ENCODE results near the gene NFKBIE. TPM values are rescaled to one million over a fixed set of nuclear protein-coding genes. Genes with fewer than 3 reads are reported as not detected.

The NFKBIE gene
- total RNA-seq, 1 experiment from 2014 or later, result 6.0 TPM

DNA sequence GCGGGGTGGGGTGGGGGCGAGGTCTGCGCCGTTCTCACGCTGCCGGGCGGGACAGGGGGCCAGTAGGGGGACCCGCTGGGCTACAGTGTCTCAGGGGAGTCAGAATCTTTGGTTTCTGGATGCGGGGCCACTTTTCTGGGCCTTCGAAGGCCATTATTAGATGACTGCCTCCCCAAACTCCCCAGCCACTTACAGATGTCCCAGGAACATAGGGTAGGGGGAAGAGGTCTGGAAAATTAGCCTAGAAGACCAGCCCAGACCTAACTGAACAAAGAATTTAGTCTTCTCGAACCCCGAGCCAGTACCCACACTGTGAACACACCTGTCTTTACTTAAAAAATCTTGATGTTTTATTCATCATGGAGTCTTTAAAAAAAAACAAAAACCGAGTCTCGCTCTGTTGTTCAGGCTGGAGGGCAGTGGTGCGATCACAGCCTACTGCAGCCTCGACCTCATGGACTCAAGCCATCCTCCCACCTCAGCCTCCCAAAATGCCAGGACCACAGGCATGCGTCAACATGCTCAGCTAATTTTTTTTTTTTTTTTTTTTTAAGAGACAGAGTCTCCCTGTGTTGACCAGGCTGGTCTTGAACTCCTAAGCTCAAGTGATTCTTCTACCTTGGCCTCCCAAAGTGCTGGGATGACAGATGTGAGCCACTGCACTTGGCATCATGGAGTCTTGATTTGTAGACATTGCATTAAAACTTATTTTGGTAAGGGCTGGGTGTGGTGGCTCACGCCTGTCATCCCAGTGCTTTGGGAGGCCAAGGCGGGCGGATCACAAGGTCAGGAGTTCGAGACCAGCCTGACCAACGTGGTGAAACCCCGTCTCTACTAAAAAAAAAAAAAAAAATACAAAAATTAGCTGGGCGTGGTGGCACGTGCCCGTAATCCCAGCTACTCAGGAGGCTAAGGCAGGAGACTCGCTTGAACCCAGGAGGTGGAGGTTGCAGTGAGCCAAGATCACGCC, 45.3 kb downstream of the NFKBIE start:
- no peaks in the 10 kb centered on the region for H3K9me3 Mint-ChIP-seq (ENCODE audit: unreplicated experiment)
- H3K4me1 Mint-ChIP-seq (ENCODE audit: insufficient read depth, unreplicated experiment), result peaks cover 33% of the 10 kb centered on the region
- intact Hi-C loops (cut with micrococcal nuclease), result loop anchor here (2.0 kb wide), 1 partner anchor 47 kb away; no protein-coding TSS in a partner anchor
- no peak for DNase-seq (ENCODE audit: unreplicated experiment)
- H3K4me3 Mint-ChIP-seq (ENCODE audit: unreplicated experiment), result peak overlapping the region; percentile 48
- POLR2A ChIA-PET, result interaction anchor here (1.6 to 2.0 kb wide), 2 partner anchors 17 to 37 kb away, joined by 6 to 14 read pairs; partner anchors contain the start of gene SLC35B2
- no peaks in the 10 kb centered on the region for H3K36me3 Mint-ChIP-seq (ENCODE audit: insufficient read depth, unreplicated experiment)
- BruUV-seq (replicated peaks), result no TSS peak
- H3K27ac Mint-ChIP-seq (ENCODE audit: low read depth, unreplicated experiment), result no peak overlapping the region
- TF ChIP-seq, protein P1, sequence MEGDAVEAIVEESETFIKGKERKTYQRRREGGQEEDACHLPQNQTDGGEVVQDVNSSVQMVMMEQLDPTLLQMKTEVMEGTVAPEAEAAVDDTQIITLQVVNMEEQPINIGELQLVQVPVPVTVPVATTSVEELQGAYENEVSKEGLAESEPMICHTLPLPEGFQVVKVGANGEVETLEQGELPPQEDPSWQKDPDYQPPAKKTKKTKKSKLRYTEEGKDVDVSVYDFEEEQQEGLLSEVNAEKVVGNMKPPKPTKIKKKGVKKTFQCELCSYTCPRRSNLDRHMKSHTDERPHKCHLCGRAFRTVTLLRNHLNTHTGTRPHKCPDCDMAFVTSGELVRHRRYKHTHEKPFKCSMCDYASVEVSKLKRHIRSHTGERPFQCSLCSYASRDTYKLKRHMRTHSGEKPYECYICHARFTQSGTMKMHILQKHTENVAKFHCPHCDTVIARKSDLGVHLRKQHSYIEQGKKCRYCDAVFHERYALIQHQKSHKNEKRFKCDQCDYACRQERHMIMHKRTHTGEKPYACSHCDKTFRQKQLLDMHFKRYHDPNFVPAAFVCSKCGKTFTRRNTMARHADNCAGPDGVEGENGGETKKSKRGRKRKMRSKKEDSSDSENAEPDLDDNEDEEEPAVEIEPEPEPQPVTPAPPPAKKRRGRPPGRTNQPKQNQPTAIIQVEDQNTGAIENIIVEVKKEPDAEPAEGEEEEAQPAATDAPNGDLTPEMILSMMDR (IDR thresholded peaks at IDR 0.05; ENCODE audit: unreplicated experiment), result no peak
- no peaks in the 10 kb centered on the region for H3K27me3 Mint-ChIP-seq (ENCODE audit: insufficient read depth, unreplicated experiment)
- CTCF ChIA-PET, result interaction anchor here (0.6 to 0.8 kb wide), 2 partner anchors 118 to 447 kb away, joined by 3 to 4 read pairs; no protein-coding TSS in a partner anchor

DNA sequence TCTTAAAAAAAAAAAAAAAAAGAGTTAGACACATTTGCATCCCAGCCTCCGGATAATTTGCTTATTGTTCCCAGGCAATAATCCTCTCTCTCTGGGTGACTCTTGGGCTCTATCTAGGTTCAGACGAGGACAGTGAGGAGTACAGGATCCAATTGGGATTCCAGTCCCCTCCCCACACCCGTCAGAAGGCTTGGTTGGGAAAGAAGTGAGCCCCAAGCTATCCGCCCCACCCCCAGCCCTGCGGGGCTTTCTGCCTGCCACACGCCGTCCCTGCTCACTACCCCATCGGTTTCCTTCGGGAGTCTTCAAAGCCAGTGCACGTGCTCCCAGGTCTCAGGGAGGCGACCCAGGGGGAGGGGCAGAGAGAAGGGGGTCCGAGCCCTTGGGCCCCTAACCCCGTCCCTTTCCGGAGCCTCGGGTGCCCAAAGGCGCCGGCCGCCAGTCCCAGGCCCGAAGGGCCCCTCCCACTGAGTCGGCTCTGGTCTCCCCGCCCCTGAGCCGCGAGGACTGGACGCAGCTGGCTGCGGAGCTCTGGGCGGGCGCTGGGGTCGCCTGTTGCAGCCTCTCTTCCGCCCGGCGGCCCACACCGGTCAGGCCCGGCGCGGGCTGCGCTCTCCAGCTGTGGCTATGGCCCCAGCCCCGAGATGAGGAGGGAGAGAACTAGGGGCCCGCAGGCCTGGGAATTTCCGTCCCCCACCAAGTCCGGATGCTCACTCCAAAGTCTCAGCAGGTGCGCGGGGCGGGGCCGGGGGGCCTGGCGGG, 46.1 kb downstream of the NFKBIE start:
- no peaks in the 10 kb centered on the region for H3K9me3 Mint-ChIP-seq (ENCODE audit: unreplicated experiment)
- no peak overlapping the region for H3K27ac Mint-ChIP-seq (ENCODE audit: low read depth, unreplicated experiment)
- peaks cover 25% of the 10 kb centered on the region for H3K4me1 Mint-ChIP-seq (ENCODE audit: insufficient read depth, unreplicated experiment)
- H3K36me3 Mint-ChIP-seq (ENCODE audit: insufficient read depth, unreplicated experiment), result no peaks in the 10 kb centered on the region
- intact Hi-C loops (cut with micrococcal nuclease), result no loop called here
- H3K27me3 Mint-ChIP-seq (ENCODE audit: insufficient read depth, unreplicated experiment), result no peaks in the 10 kb centered on the region
- no TSS peak for BruUV-seq (replicated peaks)
- H3K4me3 Mint-ChIP-seq (ENCODE audit: unreplicated experiment), result peak overlapping the region; percentile 48
- TF ChIP-seq, protein P1 (IDR thresholded peaks at IDR 0.05; ENCODE audit: unreplicated experiment), result no peak
- no peak for DNase-seq (ENCODE audit: unreplicated experiment)
- POLR2A ChIA-PET, result no interaction called here
- CTCF ChIA-PET, result interaction anchor here (0.7 kb wide), 1 partner anchor 9 kb away, joined by 3 read pairs; no protein-coding TSS in a partner anchor

DNA sequence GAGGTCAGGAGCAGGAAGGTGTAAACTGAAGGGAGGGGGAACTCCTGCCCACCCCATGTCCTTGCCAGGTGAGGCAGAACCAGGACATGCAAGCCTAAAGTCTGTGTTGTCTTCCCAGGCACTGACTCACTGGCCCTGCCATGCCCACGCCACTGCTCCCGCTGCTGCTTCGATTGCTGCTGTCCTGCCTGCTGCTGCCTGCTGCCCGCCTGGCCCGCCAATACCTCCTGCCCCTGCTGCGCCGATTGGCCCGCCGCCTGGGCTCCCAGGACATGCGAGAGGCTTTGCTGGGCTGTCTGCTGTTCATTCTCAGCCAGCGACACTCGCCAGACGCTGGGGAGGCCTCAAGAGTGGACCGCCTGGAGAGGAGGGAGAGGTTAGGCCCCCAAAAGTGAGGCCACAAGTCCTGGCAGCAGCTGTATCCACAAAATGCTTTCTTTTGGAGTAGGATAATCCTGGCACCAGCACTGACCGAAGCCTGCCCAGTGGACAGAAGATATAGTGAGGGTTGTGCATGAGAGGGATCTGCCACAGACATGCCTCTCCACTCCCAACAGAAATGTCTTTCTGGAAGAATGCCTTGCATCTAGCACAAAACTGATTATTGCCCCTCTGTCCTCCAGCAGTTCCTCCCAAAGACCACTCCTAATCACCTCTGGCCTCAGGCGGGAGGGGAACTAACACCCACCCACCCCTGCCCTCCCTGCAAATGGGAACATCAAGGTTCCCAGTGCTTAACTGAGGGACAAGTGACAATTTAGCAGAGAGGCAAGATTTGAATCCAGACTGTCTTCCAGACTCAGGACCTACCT, 47.8 kb downstream of the NFKBIE start:
- Mint-ChIP-seq H3K4me1 (ENCODE audit: insufficient read depth, unreplicated experiment) (peaks cover 14% of the 10 kb centered on the region), H3K27ac (ENCODE audit: low read depth, unreplicated experiment) (no peak overlapping the region), H3K4me3 (ENCODE audit: unreplicated experiment) (no peak overlapping the region), H3K36me3 (ENCODE audit: insufficient read depth, unreplicated experiment) (no peaks in the 10 kb centered on the region), H3K9me3 (ENCODE audit: unreplicated experiment) (no peaks in the 10 kb centered on the region), H3K27me3 (ENCODE audit: insufficient read depth, unreplicated experiment) (no peaks in the 10 kb centered on the region)
- ChIA-PET POLR2A (interaction anchor here (0.7 kb wide), 1 partner anchor 16 kb away, joined by 3 read pairs; no protein-coding TSS in a partner anchor), CTCF (interaction anchor here (0.6 to 2.3 kb wide), 3 partner anchors 17 to 552 kb away, joined by 3 to 5 read pairs (median 4); no protein-coding TSS in a partner anchor)
- BruUV-seq (replicated peaks), result no TSS peak
- DNase-seq (ENCODE audit: unreplicated experiment), result peak; percentile 62
- intact Hi-C loops (cut with micrococcal nuclease), result no loop called here
- TF ChIP-seq, protein P1 (IDR thresholded peaks at IDR 0.05; ENCODE audit: unreplicated experiment), result no peak
